Endothelial cell of umbilical vein (primary cell): ENCODE results near the gene MYRIP. TPM values are rescaled to one million over a fixed set of nuclear protein-coding genes. Genes with fewer than 3 reads are reported as not detected.

ENCODE experiments used
- BruUV-seq: library from RNA; stranded (reverse); fragments of 400-500 nt; replicated peaks from 2 replicates; lab custom pipeline; 2021; lab: Mats Ljungman, UMichigan
- CTCF ChIA-PET: fragments of 300-600, 350-600 bp; sonication (Branson Sonifier 250); formaldehyde crosslinking; loops from one replicate; lab custom pipeline; 2021; ENCODE audit warnings: antibody characterized with exemption, inconsistent platforms; lab: Charles Lee
- POLR2A ChIA-PET: fragments of 300-600, 350-600 bp; sonication (Branson Sonifier 250); formaldehyde crosslinking; loops from one replicate; lab custom pipeline; 2021; ENCODE audit warnings: antibody characterized with exemption, inconsistent platforms; lab: Charles Lee
- DNase-seq: peaks from one replicate; pipeline ENCODE4 v3.0.0-alpha.2; 2011; ENCODE audit warnings: low read depth, low spot score
- FAIRE-seq: peaks from 2 replicates; lab custom pipeline; 2011; peaks lifted over from hg19 to GRCh38; lab: Jason Lieb, UNC
- H2AFZ ChIP-seq: 2 replicates; pipeline ENCODE4 v1.6.0; 2012; ENCODE audit warnings: low read depth, low read length, control low read depth, inconsistent platforms
- H3K27ac ChIP-seq: 2 replicates; pipeline ENCODE4 v1.5.1; 2011; ENCODE audit warnings: low read depth, mild to moderate bottlenecking, control low read depth, low read length, moderate library complexity; ENCODE audit not compliant: insufficient read depth
- H3K27me3 ChIP-seq, 2 experiments: 2 replicates each; pipeline versions ENCODE4 v1.6.0 to v1.6.1; 2011; ENCODE audit warnings: low read length in 2 of 2, mixed read lengths in 1 of 2; ENCODE audit not compliant: control insufficient read depth in 2 of 2, insufficient read depth in 2 of 2
- H3K36me3 ChIP-seq, 2 experiments: 2 replicates in 1 of 2; 3 replicates in 1 of 2; pipeline ENCODE4 v1.5.1; 2011; ENCODE audit warnings: low read length in 2 of 2, mild to moderate bottlenecking in 1 of 2, moderate library complexity in 1 of 2; ENCODE audit not compliant: control insufficient read depth in 2 of 2, insufficient read depth in 2 of 2; ENCODE audit errors: extremely low read depth in 1 of 2
- H3K4me1 ChIP-seq: 3 replicates; pipeline ENCODE4 v1.5.1; 2011; ENCODE audit warnings: mild to moderate bottlenecking, low read length; ENCODE audit not compliant: control insufficient read depth, insufficient read depth; ENCODE audit errors: extremely low read depth
- H3K4me2 ChIP-seq: 2 replicates; pipeline ENCODE4 v1.6.1; 2011; ENCODE audit warnings: low read length, control low read depth, mixed read lengths; ENCODE audit not compliant: insufficient read depth
- H3K4me3 ChIP-seq, 3 experiments: fragments of 200-600 bp in 1 of 3; sonication (generic), shearing (Covaris generic) in 1 of 3; replicated peaks in 1 of 3; 2 replicates each; pipeline ENCODE4 v1.5.1; 2011 to 2016; ENCODE audit warnings: control low read depth in 3 of 3, low read length in 3 of 3, mild to moderate bottlenecking in 2 of 3, inconsistent platforms in 1 of 3, low read depth in 1 of 3, moderate library complexity in 1 of 3; ENCODE audit not compliant: insufficient read depth in 1 of 3
- H3K79me2 ChIP-seq: 2 replicates; pipeline ENCODE4 v1.6.0; 2012; ENCODE audit warnings: low read length, inconsistent platforms; ENCODE audit not compliant: control insufficient read depth, insufficient read depth
- H3K9ac ChIP-seq: replicated peaks from 2 replicates; pipeline ENCODE3; 2011; ENCODE audit warnings: low read length, control low read depth; ENCODE audit not compliant: insufficient read depth; ENCODE audit errors: extremely low read depth
- H3K9me1 ChIP-seq: replicated peaks from 3 replicates; pipeline ENCODE4 v1.6.0; 2011; ENCODE audit warnings: mild to moderate bottlenecking, low read length; ENCODE audit not compliant: control insufficient read depth, insufficient read depth; ENCODE audit errors: extremely low read depth
- H3K9me3 ChIP-seq: replicated peaks from 2 replicates; pipeline ENCODE4 v1.5.1; 2012; ENCODE audit warnings: low read length, inconsistent platforms; ENCODE audit not compliant: control insufficient read depth, insufficient read depth
- H4K20me1 ChIP-seq: replicated peaks from 2 replicates; pipeline ENCODE3; 2011; ENCODE audit warnings: mild to moderate bottlenecking, low read length; ENCODE audit not compliant: control insufficient read depth, insufficient read depth; ENCODE audit errors: extremely low read depth
- EZH2 ChIP-seq: IDR thresholded peaks from 2 replicates; pipeline ENCODE4 v1.6.1; 2012; ENCODE audit warnings: borderline replicate concordance, low read depth, mild to moderate bottlenecking, moderate library complexity, low read length, inconsistent platforms; ENCODE audit not compliant: severe bottlenecking
- FOS ChIP-seq: IDR thresholded peaks from 2 replicates; pipeline ENCODE4 v1.6.1; 2011; ENCODE audit warnings: mild to moderate bottlenecking, low read length, moderate library complexity, borderline replicate concordance; ENCODE audit not compliant: insufficient read depth
- JUN ChIP-seq: IDR thresholded peaks from 2 replicates; pipeline ENCODE4 v1.6.1; 2011; ENCODE audit warnings: borderline replicate concordance, low read depth; ENCODE audit not compliant: insufficient read length, insufficient read depth
- MYC ChIP-seq: IDR thresholded peaks from one replicate; pipeline ENCODE4 v1.6.1; 2011; ENCODE audit warnings: mild to moderate bottlenecking, low read depth, low read length
- POLR2A ChIP-seq: IDR thresholded peaks from 2 replicates; pipeline ENCODE4 v1.6.1; 2012; ENCODE audit warnings: low read depth, mild to moderate bottlenecking, control low read depth, low read length
- POLR2AphosphoS5 ChIP-seq: IDR thresholded peaks from 2 replicates; pipeline ENCODE4 v1.6.1; 2012; ENCODE audit warnings: low read depth, mild to moderate bottlenecking, control low read depth, low read length, moderate library complexity; ENCODE audit not compliant: insufficient read depth
- dilution Hi-C: fragments of 300-500 bp; cut with MboI; formaldehyde crosslinking; loops from one replicate; pipeline ENCODE4 v1.15.0; 2019; ENCODE audit warnings: low sequenced_read_pairs; ENCODE audit not compliant: extremely low pct_ligation_motif_present
- intact Hi-C: fragments of 100-400 bp; cut with micrococcal nuclease; formaldehyde crosslinking; loops from one replicate; pipeline ENCODE4 v1.10.0; 2022
- polyA plus RNA-seq, 4 experiments: library from polyadenylated mRNA; depleted of rRNA in 3 of 4; stranded (reverse) in 3 of 4; unstranded in 1 of 4; fragments of >200 nt; gene quantifications; 2 replicates each; pipeline versions ENCODE4 v1.2.1 to v1.2.3, GENCODE V29; 2011 to 2012; ENCODE audit warnings: missing spikeins in 1 of 4
- total RNA-seq: library from RNA; stranded (reverse); gene quantifications from 2 replicates; pipeline ENCODE4 v1.2.3, GENCODE V29; 2021
- TF ChIP-seq, protein P1 (sequence below): IDR thresholded peaks from 2 replicates; pipeline ENCODE4 v1.6.1; 2011; ENCODE audit not compliant: insufficient read depth, insufficient read length
- TF ChIP-seq, protein P2 (sequence below), 2 donors: IDR thresholded peaks; 1 replicate in 1 of 2; 2 replicates in 1 of 2; pipeline ENCODE4 v1.5.1; 2011; ENCODE audit warnings: low read length in 2 of 2, mild to moderate bottlenecking in 2 of 2, moderate library complexity in 2 of 2, control low read depth in 1 of 2, inconsistent platforms in 1 of 2, low read depth in 1 of 2; ENCODE audit not compliant: insufficient read depth in 1 of 2; ENCODE audit errors: extremely low read depth in 1 of 2

MYRIP gene
- total and polyA plus RNA-seq, 2 donors (not counting 3 experiments of a cell fraction or from before 2014, with no cell fraction given): 6.7 to 11.9 TPM

DNA sequence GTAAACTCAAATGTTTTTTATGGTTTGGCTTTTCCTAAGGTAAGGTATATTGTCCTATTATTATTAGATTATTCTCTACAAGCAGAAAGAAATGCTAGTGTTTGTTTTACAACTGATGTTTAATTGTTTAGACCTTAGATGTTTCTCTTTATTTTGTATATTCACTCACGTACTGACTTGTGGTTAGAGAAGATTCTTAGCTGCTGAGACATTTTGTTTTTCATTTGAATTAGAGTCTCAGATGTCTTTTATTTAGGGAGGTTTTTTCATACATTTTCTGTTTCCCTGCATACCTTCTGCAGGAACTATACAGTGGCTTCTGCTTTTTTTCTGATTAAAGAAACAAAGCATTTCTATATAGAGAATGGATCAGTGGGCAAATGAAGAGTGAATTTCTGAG lies 110.9 kb downstream of the MYRIP start:
- Histone ChIP-seq H3K27ac (no peak overlapping the region), H3K4me1 (peaks cover 12% of the 10 kb centered on the region), H3K4me3 (no peak overlapping the region), H2AFZ (no peak overlapping the region), H3K27me3 (no peaks in the 10 kb centered on the region), H3K36me3 (no peaks in the 10 kb centered on the region), H3K4me2 (no peak overlapping the region), H3K9me3 (no peaks in the 10 kb centered on the region), H4K20me1 (no peaks in the 10 kb centered on the region), H3K9me1 (no peaks in the 10 kb centered on the region), H3K79me2 (no peaks in the 10 kb centered on the region), H3K9ac (no peak overlapping the region)
- TF ChIP-seq POLR2A (no peak), POLR2AphosphoS5 (no peak), EZH2 (no peak), FOS (no peak), MYC (no peak), JUN (no peak)
- TF ChIP-seq, protein P1, sequence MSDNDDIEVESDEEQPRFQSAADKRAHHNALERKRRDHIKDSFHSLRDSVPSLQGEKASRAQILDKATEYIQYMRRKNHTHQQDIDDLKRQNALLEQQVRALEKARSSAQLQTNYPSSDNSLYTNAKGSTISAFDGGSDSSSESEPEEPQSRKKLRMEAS: no peak
- TF ChIP-seq, protein P2, sequence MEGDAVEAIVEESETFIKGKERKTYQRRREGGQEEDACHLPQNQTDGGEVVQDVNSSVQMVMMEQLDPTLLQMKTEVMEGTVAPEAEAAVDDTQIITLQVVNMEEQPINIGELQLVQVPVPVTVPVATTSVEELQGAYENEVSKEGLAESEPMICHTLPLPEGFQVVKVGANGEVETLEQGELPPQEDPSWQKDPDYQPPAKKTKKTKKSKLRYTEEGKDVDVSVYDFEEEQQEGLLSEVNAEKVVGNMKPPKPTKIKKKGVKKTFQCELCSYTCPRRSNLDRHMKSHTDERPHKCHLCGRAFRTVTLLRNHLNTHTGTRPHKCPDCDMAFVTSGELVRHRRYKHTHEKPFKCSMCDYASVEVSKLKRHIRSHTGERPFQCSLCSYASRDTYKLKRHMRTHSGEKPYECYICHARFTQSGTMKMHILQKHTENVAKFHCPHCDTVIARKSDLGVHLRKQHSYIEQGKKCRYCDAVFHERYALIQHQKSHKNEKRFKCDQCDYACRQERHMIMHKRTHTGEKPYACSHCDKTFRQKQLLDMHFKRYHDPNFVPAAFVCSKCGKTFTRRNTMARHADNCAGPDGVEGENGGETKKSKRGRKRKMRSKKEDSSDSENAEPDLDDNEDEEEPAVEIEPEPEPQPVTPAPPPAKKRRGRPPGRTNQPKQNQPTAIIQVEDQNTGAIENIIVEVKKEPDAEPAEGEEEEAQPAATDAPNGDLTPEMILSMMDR (IDR thresholded peaks at IDR 0.05; ENCODE audit: extremely low read depth in 1 of 2, insufficient read depth in 1 of 2, low read depth in 1 of 2, low read length in 2 of 2): no peak
- FAIRE-seq: no peak
- ChIA-PET POLR2A (no interaction called here), CTCF (interaction anchor here (1.6 kb wide), 1 partner anchor 9 kb away, joined by 8 read pairs; no protein-coding TSS in a partner anchor)
- DNase-seq: no peak
- dilution Hi-C loops: no loop called here
- no TSS peak for BruUV-seq
- intact Hi-C loops: no loop called here
